ENCODE results near the gene HOXA5.

- no peak for TF ChIP-seq POLR2A (IDR thresholded peaks at IDR 0.05; ENCODE audit: low read length)
- TF ChIP-seq GATA1 (IDR thresholded peaks at IDR 0.05; ENCODE audit: low read depth, low read length), result no peak
These were observed 15.4 kb downstream of the HOXA5 start for GRCh38 chr7:27128034-27128433.

Measured in erythroblast (primary cell).